Naive B cell (primary cell): ENCODE results near the gene AP2A2. TPM values are rescaled to one million over a fixed set of nuclear protein-coding genes. Genes with fewer than 3 reads are reported as not detected.

Experiments
- ATAC-seq, 2 donors: fragments of 150-1000 bp; cut with Tn5 transposase; 2 replicates each; pipeline ENCODE4 v1.10.0; 2021; ENCODE audit warnings: low read depth in 2 of 2, mild to moderate bottlenecking in 2 of 2, moderate library complexity in 2 of 2
- DNase-seq: peaks from one replicate; pipeline ENCODE4 v3.0.0; 2022
- H3K27ac Mint-ChIP-seq, 6 donors: one replicate each; pipeline ENCODE4 v1.8.0; 2020 to 2022; ENCODE audit warnings: mild to moderate bottlenecking in 6 of 6, mixed read lengths in 6 of 6, moderate library complexity in 5 of 6, inconsistent platforms in 2 of 6
- H3K27me3 Mint-ChIP-seq, 3 donors: one replicate each; pipeline ENCODE4 v1.8.0; 2021 to 2022; ENCODE audit warnings: mixed read lengths in 3 of 3, mild to moderate bottlenecking in 1 of 3
- H3K36me3 Mint-ChIP-seq, 2 donors: one replicate each; pipeline ENCODE4 v1.8.0; 2020 to 2022; ENCODE audit warnings: mixed read lengths in 2 of 2, inconsistent platforms in 1 of 2, mild to moderate bottlenecking in 1 of 2
- H3K4me1 Mint-ChIP-seq, 3 donors: one replicate each; pipeline ENCODE4 v1.8.0; 2020 to 2022; ENCODE audit warnings: mixed read lengths in 3 of 3, inconsistent platforms in 1 of 3, mild to moderate bottlenecking in 1 of 3, moderate library complexity in 1 of 3
- H3K4me3 Mint-ChIP-seq, 8 donors: one replicate each; pipeline ENCODE4 v1.8.0; 2020 to 2022; ENCODE audit warnings: mild to moderate bottlenecking in 8 of 8, mixed read lengths in 8 of 8, moderate library complexity in 8 of 8, inconsistent platforms in 2 of 8
- H3K9me3 Mint-ChIP-seq, 7 donors: one replicate each; pipeline ENCODE4 v1.8.0; 2020 to 2022; ENCODE audit warnings: mixed read lengths in 7 of 7, mild to moderate bottlenecking in 5 of 7, inconsistent platforms in 2 of 7, moderate library complexity in 1 of 7
- polyA plus RNA-seq, 6 donors: library from polyadenylated mRNA; unstranded; fragments of 300-500 nt; fragmentation: Illumina TruSeq; gene quantifications; one replicate each; pipeline ENCODE4 v1.2.3, GENCODE V29; 2021; ENCODE audit warnings: low read depth in 6 of 6

The AP2A2 gene
- polyA plus RNA-seq, 6 donors from 2014 or later = 3.3 to 9.2 (median 4.7) TPM

GRCh38 chr11:1008001-1008802 lies 82.5 kb downstream of the AP2A2 start:
- no peak for DNase-seq
- Mint-ChIP-seq H3K4me1 (no peaks in the 10 kb centered on the region), H3K27me3 (no peaks in the 10 kb centered on the region), H3K9me3 (no peaks in the 10 kb centered on the region), H3K27ac (peak overlapping the region in 1 of 6 donors; percentile 66), H3K4me3 (no peak overlapping the region), H3K36me3 (peaks cover 9 to 12% of the 10 kb centered on the region in 2 donors)
- no peak for ATAC-seq

DNA sequence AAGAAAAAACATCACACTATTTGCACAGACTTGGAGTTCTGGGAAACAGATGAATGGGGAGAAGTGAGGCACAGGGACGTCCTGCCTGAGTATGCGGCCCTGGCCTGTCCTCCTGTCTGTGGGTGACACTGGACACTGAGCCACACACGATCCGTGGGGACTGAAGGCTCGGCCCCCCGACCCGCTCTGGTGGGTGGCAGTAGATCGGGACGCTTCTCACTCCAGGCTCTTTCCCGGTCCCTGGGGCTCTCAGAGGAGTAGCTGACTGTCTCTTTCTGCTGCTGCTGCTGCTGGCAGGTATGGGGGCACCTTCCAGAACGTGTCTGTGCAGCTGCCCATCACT lies 83.1 kb downstream of the AP2A2 start:
- Mint-ChIP-seq H3K27me3 (no peaks in the 10 kb centered on the region), H3K27ac (peak overlapping the region in 1 of 6 donors; percentile 56), H3K36me3 (peaks cover 6 to 12% of the 10 kb centered on the region in 2 donors), H3K4me3 (no peak overlapping the region), H3K9me3 (no peaks in the 10 kb centered on the region), H3K4me1 (no peaks in the 10 kb centered on the region)
- ATAC-seq (no peak), DNase-seq (no peak)

GRCh38 chr11:1009371-1009770 lies 83.7 kb downstream of the AP2A2 start:
- H3K9me3 Mint-ChIP-seq = no peaks in the 10 kb centered on the region
- no peaks in the 10 kb centered on the region for H3K4me1 Mint-ChIP-seq
- DNase-seq (no peak), ATAC-seq (no peak)
- no peaks in the 10 kb centered on the region for H3K27me3 Mint-ChIP-seq
- peaks cover 6 to 12% of the 10 kb centered on the region in 2 donors for H3K36me3 Mint-ChIP-seq
- H3K4me3 Mint-ChIP-seq = no peak overlapping the region
- H3K27ac Mint-ChIP-seq = no peak overlapping the region

DNA sequence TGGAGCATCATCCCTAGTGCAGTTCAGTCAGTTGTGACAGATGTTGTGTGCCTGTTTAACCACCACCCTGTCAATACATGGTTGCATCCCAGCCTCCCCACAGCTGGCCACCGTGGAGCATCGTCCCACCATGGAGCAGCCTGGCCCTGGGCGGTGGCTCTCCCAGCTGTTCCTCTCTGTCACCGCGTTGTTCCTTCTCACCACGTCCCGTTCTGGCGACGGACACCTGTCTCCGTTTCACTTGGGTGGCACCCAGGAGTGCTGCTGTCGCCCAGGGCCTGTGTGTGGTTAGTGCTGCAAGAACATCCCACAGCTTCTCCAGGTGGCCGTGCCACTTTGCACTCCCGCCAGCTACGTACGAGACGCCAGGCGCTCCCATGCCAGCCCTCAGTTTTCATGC lies 84.3 kb downstream of the AP2A2 start:
- Mint-ChIP-seq H3K4me1 (no peaks in the 10 kb centered on the region), H3K36me3 (peaks cover 6 to 12% of the 10 kb centered on the region in 2 donors), H3K9me3 (no peaks in the 10 kb centered on the region), H3K4me3 (no peak overlapping the region), H3K27ac (peak overlapping the region in 1 of 6 donors; percentile 32), H3K27me3 (no peaks in the 10 kb centered on the region)
- ATAC-seq (no peak), DNase-seq (no peak)

DNA sequence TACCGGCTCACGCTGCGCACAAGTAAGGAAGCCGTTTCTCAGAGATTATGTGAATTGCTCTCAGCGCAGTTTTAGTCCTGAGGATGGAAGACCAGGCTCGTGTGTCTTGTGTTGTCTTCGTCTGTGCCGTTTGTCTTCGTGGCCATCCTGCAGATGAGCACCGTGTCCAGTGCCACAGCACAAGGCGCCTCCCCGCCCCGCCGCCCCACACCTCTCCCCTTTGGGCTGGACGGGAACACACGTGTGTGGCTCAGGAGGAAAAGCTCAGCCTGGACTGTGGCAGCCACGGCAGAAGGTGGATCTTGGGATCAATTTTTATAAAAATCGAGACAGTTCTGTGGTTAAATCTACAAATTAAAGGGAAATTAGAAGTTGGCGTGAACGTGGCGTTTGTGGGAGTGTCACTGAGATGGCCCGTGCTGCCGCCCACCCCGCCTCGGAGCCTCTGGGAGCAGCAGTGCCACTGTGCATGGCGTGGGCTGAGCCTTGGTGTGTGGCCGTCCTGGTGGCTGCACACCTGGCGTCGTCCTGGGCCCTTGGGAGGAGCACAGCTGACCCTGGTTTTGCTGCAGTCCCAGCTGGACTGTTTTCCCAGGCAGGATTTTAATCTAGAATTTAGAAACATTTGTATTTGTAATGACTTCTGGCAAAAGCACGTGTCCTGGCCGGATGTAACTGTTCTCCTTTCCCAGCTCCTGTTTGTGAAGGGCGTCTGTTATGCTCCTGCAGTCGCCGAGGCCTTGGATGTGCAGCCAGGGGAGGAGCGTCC lies 85.1 kb downstream of the AP2A2 start:
- Mint-ChIP-seq H3K36me3 (peaks cover 6 to 12% of the 10 kb centered on the region in 2 donors), H3K4me1 (peaks cover 0 to 1% (median 0%) of the 10 kb centered on the region in 3 donors), H3K4me3 (no peak overlapping the region), H3K9me3 (no peaks in the 10 kb centered on the region), H3K27me3 (no peaks in the 10 kb centered on the region), H3K27ac (peak overlapping the region in 1 of 6 donors; percentile 54)
- no peak for DNase-seq
- no peak for ATAC-seq

DNA sequence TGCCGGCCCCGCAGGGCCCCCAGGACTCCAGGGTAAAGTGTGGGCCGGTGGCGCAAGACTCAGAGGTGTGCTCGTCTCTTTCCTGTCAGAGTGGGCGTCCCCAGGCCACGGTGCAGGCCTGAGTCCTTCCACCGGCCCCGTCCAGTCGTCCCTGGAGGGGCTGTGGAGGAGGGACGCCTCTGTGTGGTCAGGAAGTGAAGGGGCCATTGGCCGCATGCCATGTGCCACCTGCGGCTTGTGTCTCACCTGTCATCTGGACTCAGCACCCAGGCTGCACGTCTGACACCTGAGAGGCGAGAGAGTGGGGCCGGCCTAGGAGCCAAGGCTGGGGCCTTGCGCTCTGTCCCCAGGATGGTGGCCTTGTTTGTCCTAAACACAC lies 85.6 kb downstream of the AP2A2 start:
- no peak for DNase-seq
- Mint-ChIP-seq H3K27ac (no peak overlapping the region), H3K9me3 (peaks cover 0 to under 1% (median 0%) of the 10 kb centered on the region in 7 donors), H3K4me1 (peaks cover 0 to 7% (median under 1%) of the 10 kb centered on the region in 3 donors), H3K27me3 (no peaks in the 10 kb centered on the region), H3K36me3 (peaks cover 6 to 12% of the 10 kb centered on the region in 2 donors), H3K4me3 (no peak overlapping the region)
- ATAC-seq = no peak

- DNase-seq = no peak
- H3K36me3 Mint-ChIP-seq = peaks cover 10 to 12% of the 10 kb centered on the region in 2 donors
- no peak overlapping the region for H3K27ac Mint-ChIP-seq
- H3K27me3 Mint-ChIP-seq = no peaks in the 10 kb centered on the region
- H3K4me3 Mint-ChIP-seq = no peak overlapping the region
- ATAC-seq = no peak
- H3K4me1 Mint-ChIP-seq = peaks cover 2 to 16% (median 10%) of the 10 kb centered on the region in 3 donors
- peaks cover 0 to 10% (median 0%) of the 10 kb centered on the region in 7 donors for H3K9me3 Mint-ChIP-seq
Measured at GRCh38 chr11:1012291-1012690, 86.6 kb downstream of the AP2A2 start.

- Mint-ChIP-seq H3K27ac (no peak overlapping the region), H3K9me3 (peaks cover 0 to 16% (median 0%) of the 10 kb centered on the region in 7 donors), H3K4me1 (peaks cover 5 to 23% (median 17%) of the 10 kb centered on the region in 3 donors), H3K36me3 (peaks cover 12 to 17% of the 10 kb centered on the region in 2 donors), H3K4me3 (no peak overlapping the region), H3K27me3 (no peaks in the 10 kb centered on the region)
- DNase-seq (no peak), ATAC-seq (no peak)
Measured at GRCh38 chr11:1012740-1013630, 87.3 kb downstream of the AP2A2 start.

GRCh38 chr11:1013631-1013935 lies 87.9 kb downstream of the AP2A2 start:
- no peak overlapping the region for H3K4me3 Mint-ChIP-seq
- H3K9me3 Mint-ChIP-seq = peaks cover 0 to 19% (median 0%) of the 10 kb centered on the region in 7 donors
- no peak for DNase-seq
- H3K4me1 Mint-ChIP-seq = peaks cover 5 to 26% (median 21%) of the 10 kb centered on the region in 3 donors
- no peak overlapping the region for H3K27ac Mint-ChIP-seq
- no peak for ATAC-seq
- H3K27me3 Mint-ChIP-seq = no peaks in the 10 kb centered on the region
- H3K36me3 Mint-ChIP-seq = peaks cover 12 to 19% of the 10 kb centered on the region in 2 donors

- Mint-ChIP-seq H3K27ac (no peak overlapping the region), H3K27me3 (no peaks in the 10 kb centered on the region), H3K36me3 (peaks cover 12 to 19% of the 10 kb centered on the region in 2 donors), H3K4me3 (no peak overlapping the region), H3K4me1 (peaks cover 5 to 26% (median 21%) of the 10 kb centered on the region in 3 donors), H3K9me3 (peaks cover 0 to 19% (median 0%) of the 10 kb centered on the region in 7 donors)
- no peak for DNase-seq
- ATAC-seq = no peak
Measured at GRCh38 chr11:1014276-1014675, 88.6 kb downstream of the AP2A2 start.

DNA sequence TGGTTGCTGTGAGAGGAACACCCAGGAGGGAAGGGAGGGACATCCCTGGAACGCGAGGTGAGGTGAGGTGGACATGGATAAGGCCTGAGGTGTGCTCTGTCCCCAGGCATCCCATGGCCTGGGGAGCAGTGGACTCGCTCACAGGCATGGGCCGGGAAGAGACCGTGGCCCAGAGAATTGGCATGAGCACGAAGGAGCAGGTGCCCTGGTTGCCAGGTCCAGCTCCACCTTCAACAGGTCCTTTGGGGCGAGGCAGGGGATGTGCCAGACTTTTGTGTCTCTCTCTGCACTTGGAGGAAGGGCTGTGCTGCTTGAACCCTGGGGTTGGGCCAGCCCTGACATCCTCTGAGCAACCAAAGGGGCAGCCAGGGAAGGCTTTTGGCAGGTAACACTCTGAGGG lies 89.4 kb downstream of the AP2A2 start:
- peak overlapping the region in 1 of 8 donors; percentile 38 for H3K4me3 Mint-ChIP-seq
- no peak overlapping the region for H3K27ac Mint-ChIP-seq
- DNase-seq (no peak), ATAC-seq (no peak)
- peaks cover 7 to 19% of the 10 kb centered on the region in 2 donors for H3K36me3 Mint-ChIP-seq
- peaks cover 5 to 26% (median 21%) of the 10 kb centered on the region in 3 donors for H3K4me1 Mint-ChIP-seq
- no peaks in the 10 kb centered on the region for H3K27me3 Mint-ChIP-seq
- peaks cover 0 to 19% (median 0%) of the 10 kb centered on the region in 7 donors for H3K9me3 Mint-ChIP-seq

DNA sequence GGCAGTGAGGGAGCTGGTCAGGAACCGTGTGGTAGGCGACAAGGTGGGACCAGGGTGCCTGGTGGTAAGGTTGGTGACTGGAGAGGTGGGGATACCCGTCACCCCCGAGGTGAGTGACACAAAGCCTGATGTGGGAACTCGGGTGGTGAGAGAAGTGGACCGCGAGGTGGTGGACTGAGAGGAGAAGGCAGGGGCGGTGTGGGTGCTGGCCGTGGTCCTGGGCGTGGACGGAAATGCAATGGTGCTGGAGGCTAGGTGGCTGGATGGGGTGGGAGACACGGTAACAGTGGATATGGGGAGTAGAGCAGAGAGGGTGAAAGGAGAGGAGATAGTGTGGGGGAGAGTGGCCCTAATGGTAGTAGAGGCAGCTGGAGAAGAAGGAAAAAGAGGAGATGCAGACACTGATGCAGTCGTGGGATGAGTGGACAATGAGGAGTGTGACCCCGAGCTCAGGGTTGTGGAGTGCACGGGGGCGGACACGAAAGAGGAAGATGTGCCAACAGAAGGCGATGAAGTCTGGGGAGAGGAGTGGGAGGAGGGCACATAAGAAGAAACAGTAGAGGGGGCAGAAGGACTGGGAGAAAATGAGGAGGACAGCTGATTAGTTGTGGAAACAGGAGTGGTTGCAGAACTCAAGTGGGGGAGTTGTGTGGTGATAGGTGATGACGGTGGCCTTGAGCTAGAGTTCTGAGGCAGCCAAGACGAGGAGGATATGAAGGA lies 90.3 kb downstream of the AP2A2 start:
- Mint-ChIP-seq H3K27me3 (no peaks in the 10 kb centered on the region), H3K9me3 (peaks cover 0 to 19% (median 0%) of the 10 kb centered on the region in 7 donors), H3K27ac (peak overlapping the region in 2 of 6 donors; percentile 55 to 68), H3K4me3 (no peak overlapping the region), H3K36me3 (peaks cover 0 to 12% of the 10 kb centered on the region in 2 donors), H3K4me1 (peaks cover 5 to 26% (median 21%) of the 10 kb centered on the region in 3 donors)
- no peak for ATAC-seq
- DNase-seq = no peak
